SU-DHL-6 (cell line): Measurements from ENCODE around the gene SHF.

Experiments
- H2AFZ ChIP-seq: fragments of 200-600 bp; sonication (generic); 2 replicates; pipeline ENCODE4 v1.6.1; 2014; ENCODE audit warnings: low read depth, mild to moderate bottlenecking, moderate library complexity, mixed read lengths, antibody characterized with exemption, low read length; ENCODE audit not compliant: severe bottlenecking
- H3F3A ChIP-seq: fragments of 200-600 bp; shearing (Covaris generic); 2 replicates; pipeline ENCODE4 v1.6.0; 2016; ENCODE audit warnings: antibody characterized with exemption, mild to moderate bottlenecking; ENCODE audit not compliant: insufficient read depth
- H3K27ac ChIP-seq: fragments of 200-600 bp; sonication (generic); 2 replicates; pipeline ENCODE4 v1.5.1; 2016; ENCODE audit warnings: low read depth, mild to moderate bottlenecking, low read length, moderate library complexity, mixed read lengths
- H3K27me3 ChIP-seq: fragments of 200-600 bp; sonication (generic), shearing (Covaris generic); 2 replicates; pipeline ENCODE4 v1.6.0; 2014; ENCODE audit warnings: mild to moderate bottlenecking, low read length
- H3K36me3 ChIP-seq: fragments of 200-600 bp; sonication (generic); 2 replicates; pipeline ENCODE4 v1.6.1; 2014; ENCODE audit warnings: mild to moderate bottlenecking, low read length, mixed read lengths
- H3K4me2 ChIP-seq: fragments of 300-600, 200-600 bp; shearing (Covaris generic), sonication (generic); 2 replicates; pipeline ENCODE4 v1.6.0; 2014; ENCODE audit warnings: low read length, low read depth, mild to moderate bottlenecking; ENCODE audit not compliant: poor library complexity, severe bottlenecking
- H3K4me3 ChIP-seq: fragments of 200-600 bp; sonication (generic); 2 replicates; pipeline ENCODE4 v1.5.1; 2014; ENCODE audit warnings: antibody characterized with exemption, low read length, mild to moderate bottlenecking, mixed read lengths; ENCODE audit not compliant: insufficient read depth, poor library complexity, severe bottlenecking
- H3K79me2 ChIP-seq: fragments of 200-600 bp; sonication (generic); 2 replicates; pipeline ENCODE4 v1.6.1; 2014; ENCODE audit warnings: mild to moderate bottlenecking, low read length, moderate library complexity; ENCODE audit not compliant: insufficient read depth
- H3K9ac ChIP-seq: fragments of 200-600 bp; sonication (generic); 2 replicates; pipeline ENCODE4 v1.7.0; 2014; ENCODE audit warnings: mild to moderate bottlenecking, low read length
- H3K9me2 ChIP-seq: fragments of 200-600 bp; sonication (generic); replicated peaks from 2 replicates; pipeline ENCODE4 v1.6.1; 2014; ENCODE audit warnings: low read length; ENCODE audit not compliant: insufficient read depth
- H3K9me3 ChIP-seq: fragments of 200-600 bp; sonication (generic); 2 replicates; pipeline ENCODE4 v1.6.1; 2014; ENCODE audit warnings: low read length, mixed read lengths; ENCODE audit not compliant: insufficient read depth
- H4K20me1 ChIP-seq: fragments of 200-600 bp; sonication (generic); 2 replicates; pipeline ENCODE4 v1.6.1; 2014; ENCODE audit warnings: low read depth, mild to moderate bottlenecking, antibody characterized with exemption, low read length, moderate library complexity, mixed read lengths
- EZH2phosphoT487 ChIP-seq: fragments of 200-600 bp; sonication (generic), shearing (Covaris generic); conservative IDR thresholded peaks from 2 replicates; pipeline ENCODE4 v1.6.1; 2018; ENCODE audit warnings: mild to moderate bottlenecking, antibody characterized with exemption, low read length, moderate library complexity, mixed read lengths
- TF ChIP-seq, protein P1 (sequence below): fragments of 200-600 bp; sonication (generic); IDR thresholded peaks from one replicate; pipeline ENCODE4 v1.5.1; 2017; ENCODE audit warnings: antibody characterized with exemption, mild to moderate bottlenecking, low read length, moderate library complexity; ENCODE audit not compliant: insufficient read depth, poor library complexity, severe bottlenecking

The SHF gene

GRCh38 chr15:45139770-45140169 is 48.0 kb downstream of the SHF start:
- Histone ChIP-seq H3K9me2 (no peaks in the 10 kb centered on the region), H3K27ac (no peak overlapping the region), H3K79me2 (no peaks in the 10 kb centered on the region), H3F3A (no peaks in the 10 kb centered on the region), H3K9me3 (no peaks in the 10 kb centered on the region), H2AFZ (no peak overlapping the region), H3K27me3 (no peaks in the 10 kb centered on the region), H3K4me3 (no peak overlapping the region), H4K20me1 (no peaks in the 10 kb centered on the region), H3K4me2 (no peak overlapping the region), H3K36me3 (no peaks in the 10 kb centered on the region), H3K9ac (no peak overlapping the region)
- TF ChIP-seq EZH2phosphoT487: no peak
- TF ChIP-seq, protein P1, sequence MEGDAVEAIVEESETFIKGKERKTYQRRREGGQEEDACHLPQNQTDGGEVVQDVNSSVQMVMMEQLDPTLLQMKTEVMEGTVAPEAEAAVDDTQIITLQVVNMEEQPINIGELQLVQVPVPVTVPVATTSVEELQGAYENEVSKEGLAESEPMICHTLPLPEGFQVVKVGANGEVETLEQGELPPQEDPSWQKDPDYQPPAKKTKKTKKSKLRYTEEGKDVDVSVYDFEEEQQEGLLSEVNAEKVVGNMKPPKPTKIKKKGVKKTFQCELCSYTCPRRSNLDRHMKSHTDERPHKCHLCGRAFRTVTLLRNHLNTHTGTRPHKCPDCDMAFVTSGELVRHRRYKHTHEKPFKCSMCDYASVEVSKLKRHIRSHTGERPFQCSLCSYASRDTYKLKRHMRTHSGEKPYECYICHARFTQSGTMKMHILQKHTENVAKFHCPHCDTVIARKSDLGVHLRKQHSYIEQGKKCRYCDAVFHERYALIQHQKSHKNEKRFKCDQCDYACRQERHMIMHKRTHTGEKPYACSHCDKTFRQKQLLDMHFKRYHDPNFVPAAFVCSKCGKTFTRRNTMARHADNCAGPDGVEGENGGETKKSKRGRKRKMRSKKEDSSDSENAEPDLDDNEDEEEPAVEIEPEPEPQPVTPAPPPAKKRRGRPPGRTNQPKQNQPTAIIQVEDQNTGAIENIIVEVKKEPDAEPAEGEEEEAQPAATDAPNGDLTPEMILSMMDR: no peak

DNA sequence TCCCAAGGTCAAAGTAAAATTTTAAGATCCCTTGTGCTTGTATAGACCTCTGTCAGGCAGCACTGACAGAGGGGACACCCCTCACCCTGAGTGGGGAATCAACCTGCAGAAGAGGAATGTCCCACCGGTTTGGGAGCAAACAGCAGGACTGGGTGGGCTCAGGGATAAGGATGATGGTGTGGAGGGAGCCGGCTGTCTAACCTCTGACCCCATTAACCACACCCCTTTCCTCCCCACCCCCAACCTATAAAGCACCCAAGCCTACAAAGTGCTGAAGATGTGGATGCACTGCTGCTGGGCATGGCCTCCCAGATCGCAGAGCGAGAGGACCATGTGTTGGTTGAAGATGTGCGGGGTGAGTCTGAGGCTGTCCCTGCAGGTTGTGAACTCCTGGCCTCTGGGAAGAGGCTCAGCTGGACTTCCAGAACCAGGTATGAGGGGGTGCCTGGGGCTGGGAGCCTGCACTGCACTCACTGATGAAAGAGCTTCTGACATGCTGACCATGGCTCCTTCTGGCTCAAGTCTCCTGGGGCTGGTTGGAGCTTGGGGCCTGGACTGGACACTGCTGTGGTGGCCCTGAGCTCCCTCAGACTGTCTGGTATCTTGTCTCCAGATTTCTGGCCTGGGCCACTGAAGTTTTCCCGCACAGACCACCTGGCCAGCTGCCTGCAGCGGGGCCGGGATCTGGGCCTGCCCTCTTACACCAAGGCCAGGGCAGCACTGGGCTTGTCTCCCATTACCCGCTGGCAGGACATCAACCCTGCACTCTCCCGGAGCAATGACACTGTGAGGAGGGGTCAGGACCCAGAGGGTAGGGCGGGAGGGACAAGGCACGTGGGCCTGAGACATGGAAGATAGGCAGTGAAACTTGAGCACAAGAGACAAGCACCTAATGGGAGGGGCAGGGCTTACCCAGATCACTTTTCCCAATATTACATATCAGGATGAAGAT is 48.7 kb downstream of the SHF start:
- H3K9me2 ChIP-seq: no peaks in the 10 kb centered on the region
- no peak overlapping the region for H3K4me3 ChIP-seq
- no peaks in the 10 kb centered on the region for H3K79me2 ChIP-seq
- H2AFZ ChIP-seq: no peak overlapping the region
- H3K27me3 ChIP-seq: no peaks in the 10 kb centered on the region
- no peaks in the 10 kb centered on the region for H4K20me1 ChIP-seq
- H3K9ac ChIP-seq: no peak overlapping the region
- TF ChIP-seq, protein P1: no peak
- no peak for TF ChIP-seq EZH2phosphoT487
- no peaks in the 10 kb centered on the region for H3K9me3 ChIP-seq
- H3K4me2 ChIP-seq: no peak overlapping the region
- H3K27ac ChIP-seq: no peak overlapping the region
- no peaks in the 10 kb centered on the region for H3K36me3 ChIP-seq
- H3F3A ChIP-seq: no peaks in the 10 kb centered on the region

GRCh38 chr15:45137703-45138102 is 50.1 kb downstream of the SHF start:
- no peak for TF ChIP-seq EZH2phosphoT487
- TF ChIP-seq, protein P1: no peak
- no peak overlapping the region for H3K27ac ChIP-seq
- H3K4me3 ChIP-seq: no peak overlapping the region
- no peaks in the 10 kb centered on the region for H4K20me1 ChIP-seq
- H3K9me3 ChIP-seq: no peaks in the 10 kb centered on the region
- no peaks in the 10 kb centered on the region for H3K36me3 ChIP-seq
- no peaks in the 10 kb centered on the region for H3K79me2 ChIP-seq
- no peaks in the 10 kb centered on the region for H3F3A ChIP-seq
- no peak overlapping the region for H3K4me2 ChIP-seq
- H3K9me2 ChIP-seq: no peaks in the 10 kb centered on the region
- no peak overlapping the region for H2AFZ ChIP-seq
- no peak overlapping the region for H3K9ac ChIP-seq
- H3K27me3 ChIP-seq: no peaks in the 10 kb centered on the region
